ENCODE results near the gene PPBP. TPM values are rescaled to one million over a fixed set of nuclear protein-coding genes. Genes with fewer than 3 reads are reported as not detected.

Gene PPBP
- total RNA-seq, 1 experiment from 2014 or later: not detected

DNA sequence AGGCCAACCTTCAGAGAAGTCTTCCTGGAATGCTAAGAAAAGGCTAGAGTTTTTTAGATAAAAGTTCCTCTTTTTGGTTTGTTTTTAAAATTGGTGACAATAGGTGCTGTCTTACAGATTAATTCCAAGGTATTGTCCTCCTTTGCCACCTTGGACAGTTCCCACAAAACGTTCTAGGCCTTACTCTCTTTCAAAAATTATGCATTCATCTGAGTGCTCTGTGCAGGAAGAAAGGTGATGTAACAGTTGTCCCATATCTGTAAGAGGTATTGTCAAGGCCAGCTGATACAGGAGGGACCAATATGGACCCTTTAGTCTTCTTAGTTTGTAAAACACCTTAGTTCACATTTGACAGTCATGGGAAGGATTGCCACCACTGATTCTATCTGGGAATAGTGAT, 26.3 kb upstream of the PPBP start (continued):
- TF ChIP-seq, protein P1, sequence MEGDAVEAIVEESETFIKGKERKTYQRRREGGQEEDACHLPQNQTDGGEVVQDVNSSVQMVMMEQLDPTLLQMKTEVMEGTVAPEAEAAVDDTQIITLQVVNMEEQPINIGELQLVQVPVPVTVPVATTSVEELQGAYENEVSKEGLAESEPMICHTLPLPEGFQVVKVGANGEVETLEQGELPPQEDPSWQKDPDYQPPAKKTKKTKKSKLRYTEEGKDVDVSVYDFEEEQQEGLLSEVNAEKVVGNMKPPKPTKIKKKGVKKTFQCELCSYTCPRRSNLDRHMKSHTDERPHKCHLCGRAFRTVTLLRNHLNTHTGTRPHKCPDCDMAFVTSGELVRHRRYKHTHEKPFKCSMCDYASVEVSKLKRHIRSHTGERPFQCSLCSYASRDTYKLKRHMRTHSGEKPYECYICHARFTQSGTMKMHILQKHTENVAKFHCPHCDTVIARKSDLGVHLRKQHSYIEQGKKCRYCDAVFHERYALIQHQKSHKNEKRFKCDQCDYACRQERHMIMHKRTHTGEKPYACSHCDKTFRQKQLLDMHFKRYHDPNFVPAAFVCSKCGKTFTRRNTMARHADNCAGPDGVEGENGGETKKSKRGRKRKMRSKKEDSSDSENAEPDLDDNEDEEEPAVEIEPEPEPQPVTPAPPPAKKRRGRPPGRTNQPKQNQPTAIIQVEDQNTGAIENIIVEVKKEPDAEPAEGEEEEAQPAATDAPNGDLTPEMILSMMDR (IDR thresholded peaks at IDR 0.05): no peak
- TF ChIP-seq, protein P2, sequence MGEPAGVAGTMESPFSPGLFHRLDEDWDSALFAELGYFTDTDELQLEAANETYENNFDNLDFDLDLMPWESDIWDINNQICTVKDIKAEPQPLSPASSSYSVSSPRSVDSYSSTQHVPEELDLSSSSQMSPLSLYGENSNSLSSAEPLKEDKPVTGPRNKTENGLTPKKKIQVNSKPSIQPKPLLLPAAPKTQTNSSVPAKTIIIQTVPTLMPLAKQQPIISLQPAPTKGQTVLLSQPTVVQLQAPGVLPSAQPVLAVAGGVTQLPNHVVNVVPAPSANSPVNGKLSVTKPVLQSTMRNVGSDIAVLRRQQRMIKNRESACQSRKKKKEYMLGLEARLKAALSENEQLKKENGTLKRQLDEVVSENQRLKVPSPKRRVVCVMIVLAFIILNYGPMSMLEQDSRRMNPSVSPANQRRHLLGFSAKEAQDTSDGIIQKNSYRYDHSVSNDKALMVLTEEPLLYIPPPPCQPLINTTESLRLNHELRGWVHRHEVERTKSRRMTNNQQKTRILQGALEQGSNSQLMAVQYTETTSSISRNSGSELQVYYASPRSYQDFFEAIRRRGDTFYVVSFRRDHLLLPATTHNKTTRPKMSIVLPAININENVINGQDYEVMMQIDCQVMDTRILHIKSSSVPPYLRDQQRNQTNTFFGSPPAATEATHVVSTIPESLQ (CRISPR knock-in tag; IDR thresholded peaks at IDR 0.05): no peak
- TF ChIP-seq FOXK1 (CRISPR knock-in tag; IDR thresholded peaks at IDR 0.05) (no peak), TEAD4 (CRISPR knock-in tag; IDR thresholded peaks at IDR 0.05) (no peak), ZNF671 (CRISPR knock-in tag; IDR thresholded peaks at IDR 0.05) (no peak), ZNF219 (CRISPR knock-in tag; IDR thresholded peaks at IDR 0.05; ENCODE audit: borderline replicate concordance) (no peak), GRHL2 (CRISPR knock-in tag; IDR thresholded peaks at IDR 0.05; ENCODE audit: insufficient replicate concordance, severe bottlenecking) (no peak)
- TF ChIP-seq, protein P3, sequence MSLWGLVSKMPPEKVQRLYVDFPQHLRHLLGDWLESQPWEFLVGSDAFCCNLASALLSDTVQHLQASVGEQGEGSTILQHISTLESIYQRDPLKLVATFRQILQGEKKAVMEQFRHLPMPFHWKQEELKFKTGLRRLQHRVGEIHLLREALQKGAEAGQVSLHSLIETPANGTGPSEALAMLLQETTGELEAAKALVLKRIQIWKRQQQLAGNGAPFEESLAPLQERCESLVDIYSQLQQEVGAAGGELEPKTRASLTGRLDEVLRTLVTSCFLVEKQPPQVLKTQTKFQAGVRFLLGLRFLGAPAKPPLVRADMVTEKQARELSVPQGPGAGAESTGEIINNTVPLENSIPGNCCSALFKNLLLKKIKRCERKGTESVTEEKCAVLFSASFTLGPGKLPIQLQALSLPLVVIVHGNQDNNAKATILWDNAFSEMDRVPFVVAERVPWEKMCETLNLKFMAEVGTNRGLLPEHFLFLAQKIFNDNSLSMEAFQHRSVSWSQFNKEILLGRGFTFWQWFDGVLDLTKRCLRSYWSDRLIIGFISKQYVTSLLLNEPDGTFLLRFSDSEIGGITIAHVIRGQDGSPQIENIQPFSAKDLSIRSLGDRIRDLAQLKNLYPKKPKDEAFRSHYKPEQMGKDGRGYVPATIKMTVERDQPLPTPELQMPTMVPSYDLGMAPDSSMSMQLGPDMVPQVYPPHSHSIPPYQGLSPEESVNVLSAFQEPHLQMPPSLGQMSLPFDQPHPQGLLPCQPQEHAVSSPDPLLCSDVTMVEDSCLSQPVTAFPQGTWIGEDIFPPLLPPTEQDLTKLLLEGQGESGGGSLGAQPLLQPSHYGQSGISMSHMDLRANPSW (CRISPR knock-in tag; conservative IDR thresholded peaks at IDR 0.05; ENCODE audit: low read depth): no peak

DNA sequence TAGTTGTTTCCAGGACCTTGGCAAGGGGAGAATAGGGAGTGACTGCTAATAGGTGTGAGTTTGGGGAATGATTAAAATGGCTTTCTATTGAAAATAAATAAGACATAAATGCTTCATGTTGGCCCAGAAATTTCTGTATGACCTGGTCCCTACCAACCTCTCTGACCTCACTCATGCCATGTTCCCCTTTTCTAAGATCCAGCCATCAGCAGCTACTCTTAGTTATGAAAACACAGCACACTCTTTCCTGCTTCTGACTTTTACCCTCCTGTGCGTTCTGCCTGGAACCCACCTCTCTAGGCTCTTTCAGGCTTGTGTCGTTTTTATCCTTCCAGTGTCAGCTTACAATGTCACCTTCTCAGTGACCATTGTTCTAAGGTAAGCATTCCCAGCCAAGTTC, 25.3 kb upstream of the PPBP start:
- DNase-seq (ENCODE audit: low spot score) (no peak), ATAC-seq (no peak)
- Mint-ChIP-seq H3K36me3 (peaks cover 17% of the 10 kb centered on the region), H3K4me3 (no peak overlapping the region), H3K27me3 (ENCODE audit: low read depth) (no peaks in the 10 kb centered on the region), H3K27ac (peak overlapping the region; percentile 9; the same call in 1 of the 2 replicates), H3K9me3 (peaks cover 19% of the 10 kb centered on the region), H3K4me1 (peaks cover 27% of the 10 kb centered on the region)
- POLR2A ChIA-PET: no interaction called here
- CTCF ChIA-PET: no interaction called here
- TF ChIP-seq CREM (CRISPR knock-in tag; IDR thresholded peaks at IDR 0.05): no peak
- TF ChIP-seq, protein P4, sequence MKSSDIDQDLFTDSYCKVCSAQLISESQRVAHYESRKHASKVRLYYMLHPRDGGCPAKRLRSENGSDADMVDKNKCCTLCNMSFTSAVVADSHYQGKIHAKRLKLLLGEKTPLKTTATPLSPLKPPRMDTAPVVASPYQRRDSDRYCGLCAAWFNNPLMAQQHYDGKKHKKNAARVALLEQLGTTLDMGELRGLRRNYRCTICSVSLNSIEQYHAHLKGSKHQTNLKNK (CRISPR knock-in tag; IDR thresholded peaks at IDR 0.05): no peak
- no peak for TF ChIP-seq ATF1 (CRISPR knock-in tag; IDR thresholded peaks at IDR 0.05)
- no peak for TF ChIP-seq OVOL2 (CRISPR knock-in tag; IDR thresholded peaks at IDR 0.05; ENCODE audit: borderline replicate concordance)
- TF ChIP-seq GABPB1 (CRISPR knock-in tag; IDR thresholded peaks at IDR 0.05): no peak
- TF ChIP-seq GRHL2 (CRISPR knock-in tag; IDR thresholded peaks at IDR 0.05; ENCODE audit: insufficient replicate concordance, severe bottlenecking): no peak
- TF ChIP-seq SMAD4 (CRISPR knock-in tag; IDR thresholded peaks at IDR 0.05): no peak
- no peak for TF ChIP-seq NR3C1 (CRISPR knock-in tag; conservative IDR thresholded peaks at IDR 0.05; ENCODE audit: low read depth)
- TF ChIP-seq, protein P5, sequence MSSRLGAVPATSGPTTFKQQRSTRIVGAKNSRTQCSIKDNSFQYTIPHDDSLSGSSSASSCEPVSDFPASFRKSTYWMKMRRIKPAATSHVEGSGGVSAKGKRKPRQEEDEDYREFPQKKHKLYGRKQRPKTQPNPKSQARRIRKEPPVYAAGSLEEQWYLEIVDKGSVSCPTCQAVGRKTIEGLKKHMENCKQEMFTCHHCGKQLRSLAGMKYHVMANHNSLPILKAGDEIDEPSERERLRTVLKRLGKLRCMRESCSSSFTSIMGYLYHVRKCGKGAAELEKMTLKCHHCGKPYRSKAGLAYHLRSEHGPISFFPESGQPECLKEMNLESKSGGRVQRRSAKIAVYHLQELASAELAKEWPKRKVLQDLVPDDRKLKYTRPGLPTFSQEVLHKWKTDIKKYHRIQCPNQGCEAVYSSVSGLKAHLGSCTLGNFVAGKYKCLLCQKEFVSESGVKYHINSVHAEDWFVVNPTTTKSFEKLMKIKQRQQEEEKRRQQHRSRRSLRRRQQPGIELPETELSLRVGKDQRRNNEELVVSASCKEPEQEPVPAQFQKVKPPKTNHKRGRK (CRISPR knock-in tag; IDR thresholded peaks at IDR 0.05; ENCODE audit: borderline replicate concordance): no peak
- no peak for TF ChIP-seq RELA (CRISPR knock-in tag; IDR thresholded peaks at IDR 0.05; ENCODE audit: borderline replicate concordance)
- no peak for TF ChIP-seq PRRX2 (CRISPR knock-in tag; IDR thresholded peaks at IDR 0.05)
- TF ChIP-seq CREB1 (CRISPR knock-in tag; IDR thresholded peaks at IDR 0.05): no peak
- TF ChIP-seq CBFB (CRISPR knock-in tag; IDR thresholded peaks at IDR 0.05; ENCODE audit: low read depth): no peak
- TF ChIP-seq NR2C2 (CRISPR knock-in tag; IDR thresholded peaks at IDR 0.05): no peak
- TF ChIP-seq SOX15 (CRISPR knock-in tag; IDR thresholded peaks at IDR 0.05): no peak
- TF ChIP-seq, protein P6, sequence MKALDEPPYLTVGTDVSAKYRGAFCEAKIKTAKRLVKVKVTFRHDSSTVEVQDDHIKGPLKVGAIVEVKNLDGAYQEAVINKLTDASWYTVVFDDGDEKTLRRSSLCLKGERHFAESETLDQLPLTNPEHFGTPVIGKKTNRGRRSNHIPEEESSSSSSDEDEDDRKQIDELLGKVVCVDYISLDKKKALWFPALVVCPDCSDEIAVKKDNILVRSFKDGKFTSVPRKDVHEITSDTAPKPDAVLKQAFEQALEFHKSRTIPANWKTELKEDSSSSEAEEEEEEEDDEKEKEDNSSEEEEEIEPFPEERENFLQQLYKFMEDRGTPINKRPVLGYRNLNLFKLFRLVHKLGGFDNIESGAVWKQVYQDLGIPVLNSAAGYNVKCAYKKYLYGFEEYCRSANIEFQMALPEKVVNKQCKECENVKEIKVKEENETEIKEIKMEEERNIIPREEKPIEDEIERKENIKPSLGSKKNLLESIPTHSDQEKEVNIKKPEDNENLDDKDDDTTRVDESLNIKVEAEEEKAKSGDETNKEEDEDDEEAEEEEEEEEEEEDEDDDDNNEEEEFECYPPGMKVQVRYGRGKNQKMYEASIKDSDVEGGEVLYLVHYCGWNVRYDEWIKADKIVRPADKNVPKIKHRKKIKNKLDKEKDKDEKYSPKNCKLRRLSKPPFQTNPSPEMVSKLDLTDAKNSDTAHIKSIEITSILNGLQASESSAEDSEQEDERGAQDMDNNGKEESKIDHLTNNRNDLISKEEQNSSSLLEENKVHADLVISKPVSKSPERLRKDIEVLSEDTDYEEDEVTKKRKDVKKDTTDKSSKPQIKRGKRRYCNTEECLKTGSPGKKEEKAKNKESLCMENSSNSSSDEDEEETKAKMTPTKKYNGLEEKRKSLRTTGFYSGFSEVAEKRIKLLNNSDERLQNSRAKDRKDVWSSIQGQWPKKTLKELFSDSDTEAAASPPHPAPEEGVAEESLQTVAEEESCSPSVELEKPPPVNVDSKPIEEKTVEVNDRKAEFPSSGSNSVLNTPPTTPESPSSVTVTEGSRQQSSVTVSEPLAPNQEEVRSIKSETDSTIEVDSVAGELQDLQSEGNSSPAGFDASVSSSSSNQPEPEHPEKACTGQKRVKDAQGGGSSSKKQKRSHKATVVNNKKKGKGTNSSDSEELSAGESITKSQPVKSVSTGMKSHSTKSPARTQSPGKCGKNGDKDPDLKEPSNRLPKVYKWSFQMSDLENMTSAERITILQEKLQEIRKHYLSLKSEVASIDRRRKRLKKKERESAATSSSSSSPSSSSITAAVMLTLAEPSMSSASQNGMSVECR (CRISPR knock-in tag; IDR thresholded peaks at IDR 0.05; ENCODE audit: borderline replicate concordance): no peak
- no peak for TF ChIP-seq ZNF219 (CRISPR knock-in tag; IDR thresholded peaks at IDR 0.05; ENCODE audit: borderline replicate concordance)
- TF ChIP-seq, protein P7, sequence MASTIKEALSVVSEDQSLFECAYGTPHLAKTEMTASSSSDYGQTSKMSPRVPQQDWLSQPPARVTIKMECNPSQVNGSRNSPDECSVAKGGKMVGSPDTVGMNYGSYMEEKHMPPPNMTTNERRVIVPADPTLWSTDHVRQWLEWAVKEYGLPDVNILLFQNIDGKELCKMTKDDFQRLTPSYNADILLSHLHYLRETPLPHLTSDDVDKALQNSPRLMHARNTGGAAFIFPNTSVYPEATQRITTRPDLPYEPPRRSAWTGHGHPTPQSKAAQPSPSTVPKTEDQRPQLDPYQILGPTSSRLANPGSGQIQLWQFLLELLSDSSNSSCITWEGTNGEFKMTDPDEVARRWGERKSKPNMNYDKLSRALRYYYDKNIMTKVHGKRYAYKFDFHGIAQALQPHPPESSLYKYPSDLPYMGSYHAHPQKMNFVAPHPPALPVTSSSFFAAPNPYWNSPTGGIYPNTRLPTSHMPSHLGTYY (CRISPR knock-in tag; IDR thresholded peaks at IDR 0.05): no peak
